Adrenal gland (tissue), 5 donors: ENCODE measurements around the gene RILP.

Experiments
- POLR2A ChIP-seq, 2 donors: fragments of 450-650 bp; IDR thresholded peaks; one replicate each; pipeline ENCODE4 v1.6.1; 2017; ENCODE audit warnings: antibody characterized with exemption in 2 of 2, mild to moderate bottlenecking in 2 of 2, moderate library complexity in 1 of 2
- TF ChIP-seq, protein P1 (sequence below), 6 experiments: fragments of 450-650 bp in 4 of 6; fragments of 200-600 bp in 2 of 6; sonication (generic) in 1 of 6; IDR thresholded peaks; 1 replicate in 5 of 6; 2 replicates in 1 of 6; pipeline versions ENCODE4 v1.5.1 to v1.8.0; 2016 to 2021; ENCODE audit warnings: antibody characterized with exemption in 6 of 6, mild to moderate bottlenecking in 2 of 6, moderate library complexity in 1 of 6
- donor health status: DM: no; HTN: no; CAD: no.

DNA sequence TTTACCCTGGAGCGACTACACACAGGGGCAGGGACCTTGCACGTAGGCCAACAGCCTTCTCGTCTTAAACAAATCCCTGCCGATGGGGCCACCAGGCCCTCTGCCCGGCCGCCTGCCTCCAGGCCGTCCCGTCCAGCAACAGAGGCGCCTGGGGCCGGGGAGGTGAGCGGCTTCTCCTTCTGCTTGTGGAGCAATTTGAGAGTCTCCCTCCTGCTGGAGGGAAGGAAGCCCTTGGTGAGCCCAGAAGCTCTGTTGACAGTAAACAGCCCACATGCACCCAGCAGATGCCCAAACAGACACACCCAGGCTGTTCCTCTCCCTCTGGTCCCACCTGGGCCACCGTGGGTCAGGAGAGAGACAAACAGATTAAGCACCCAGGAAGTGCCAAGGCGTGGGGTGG is 29.2 kb downstream of the RILP start:
- TF ChIP-seq POLR2A (IDR thresholded peaks at IDR 0.05) = no peak
- TF ChIP-seq, protein P1, sequence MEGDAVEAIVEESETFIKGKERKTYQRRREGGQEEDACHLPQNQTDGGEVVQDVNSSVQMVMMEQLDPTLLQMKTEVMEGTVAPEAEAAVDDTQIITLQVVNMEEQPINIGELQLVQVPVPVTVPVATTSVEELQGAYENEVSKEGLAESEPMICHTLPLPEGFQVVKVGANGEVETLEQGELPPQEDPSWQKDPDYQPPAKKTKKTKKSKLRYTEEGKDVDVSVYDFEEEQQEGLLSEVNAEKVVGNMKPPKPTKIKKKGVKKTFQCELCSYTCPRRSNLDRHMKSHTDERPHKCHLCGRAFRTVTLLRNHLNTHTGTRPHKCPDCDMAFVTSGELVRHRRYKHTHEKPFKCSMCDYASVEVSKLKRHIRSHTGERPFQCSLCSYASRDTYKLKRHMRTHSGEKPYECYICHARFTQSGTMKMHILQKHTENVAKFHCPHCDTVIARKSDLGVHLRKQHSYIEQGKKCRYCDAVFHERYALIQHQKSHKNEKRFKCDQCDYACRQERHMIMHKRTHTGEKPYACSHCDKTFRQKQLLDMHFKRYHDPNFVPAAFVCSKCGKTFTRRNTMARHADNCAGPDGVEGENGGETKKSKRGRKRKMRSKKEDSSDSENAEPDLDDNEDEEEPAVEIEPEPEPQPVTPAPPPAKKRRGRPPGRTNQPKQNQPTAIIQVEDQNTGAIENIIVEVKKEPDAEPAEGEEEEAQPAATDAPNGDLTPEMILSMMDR (IDR thresholded peaks at IDR 0.05) = no peak
